NCI-H82 treated with DMSO at 0.1 percent for 48 hours (cell line): ENCODE data around the gene NF1.
"Not testable (repeated sequence)": the region's sequence is repeated elsewhere in the genome, so short reads cannot be mapped to it uniquely, and the experiment has no call there.

Source experiments
- DNase-seq: peaks from one replicate; lab custom pipeline; 2025; ENCODE audit not compliant: unreplicated experiment; lab: John Stamatoyannopoulos, UW

The NF1 gene

GRCh38 chr17:31251105-31251969 is 156.6 kb downstream of the NF1 start:
- DNase-seq = no peak

GRCh38 chr17:31251970-31252328 is 157.2 kb downstream of the NF1 start:
- no peak for DNase-seq

DNA sequence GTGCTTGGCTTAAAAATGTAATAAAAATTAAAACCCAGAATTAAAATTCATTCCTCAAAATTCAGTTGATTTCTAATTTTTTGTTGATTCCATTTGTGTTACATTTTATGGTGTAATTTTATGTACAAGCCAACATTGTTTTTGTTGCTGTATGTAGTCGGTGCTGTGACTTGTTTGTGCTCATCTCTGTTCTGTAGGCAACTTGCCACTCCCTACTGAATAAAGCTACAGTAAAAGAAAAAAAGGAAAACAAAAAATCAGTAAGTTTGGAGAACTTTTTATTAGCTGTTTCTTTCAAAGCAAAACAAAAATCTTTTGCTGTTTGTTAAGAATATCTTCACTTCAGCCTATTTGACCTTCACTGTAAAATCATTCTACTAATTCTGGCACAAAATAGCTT is 158.0 kb downstream of the NF1 start:
- no peak for DNase-seq

DNA sequence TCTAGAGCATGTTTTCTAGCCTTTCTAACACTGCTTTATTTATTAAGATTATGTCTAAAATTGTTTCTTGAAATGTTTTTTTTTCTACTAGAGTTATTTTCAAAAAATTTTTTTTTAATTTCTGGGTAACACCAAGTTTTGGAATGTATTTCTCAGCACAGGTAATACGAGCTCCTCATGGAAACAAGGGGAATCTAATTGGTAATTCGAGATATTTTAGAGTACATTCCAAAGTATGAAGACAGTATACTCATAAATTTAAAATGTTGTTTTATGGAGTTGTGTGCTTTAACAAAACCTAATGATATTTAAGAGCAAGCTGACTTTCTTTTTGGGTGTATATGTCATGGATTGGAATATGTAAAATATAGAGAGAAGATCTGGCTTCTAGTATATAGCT is 159.9 kb downstream of the NF1 start:
- no peak for DNase-seq

GRCh38 chr17:31256936-31257335 is 162.2 kb downstream of the NF1 start:
- DNase-seq = no peak

- DNase-seq = no peak
Observed at GRCh38 chr17:31260151-31260550, 165.4 kb downstream of the NF1 start.

DNA sequence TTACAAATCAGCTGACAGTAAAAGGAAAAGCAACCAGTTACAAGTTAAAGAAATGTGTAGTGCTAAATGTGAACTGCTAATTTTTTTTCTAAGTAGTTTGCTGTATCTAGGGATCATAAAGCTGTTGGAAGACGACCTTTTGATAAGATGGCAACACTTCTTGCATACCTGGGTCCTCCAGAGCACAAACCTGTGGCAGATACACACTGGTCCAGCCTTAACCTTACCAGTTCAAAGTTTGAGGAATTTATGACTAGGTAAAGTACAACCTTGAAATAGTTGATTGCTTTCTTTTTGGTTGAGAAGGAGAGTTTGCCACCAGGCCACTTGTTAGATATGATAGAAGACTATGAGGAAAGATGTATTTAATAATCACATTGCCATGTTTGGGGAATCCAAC is 166.8 kb downstream of the NF1 start:
- DNase-seq = no peak

DNA sequence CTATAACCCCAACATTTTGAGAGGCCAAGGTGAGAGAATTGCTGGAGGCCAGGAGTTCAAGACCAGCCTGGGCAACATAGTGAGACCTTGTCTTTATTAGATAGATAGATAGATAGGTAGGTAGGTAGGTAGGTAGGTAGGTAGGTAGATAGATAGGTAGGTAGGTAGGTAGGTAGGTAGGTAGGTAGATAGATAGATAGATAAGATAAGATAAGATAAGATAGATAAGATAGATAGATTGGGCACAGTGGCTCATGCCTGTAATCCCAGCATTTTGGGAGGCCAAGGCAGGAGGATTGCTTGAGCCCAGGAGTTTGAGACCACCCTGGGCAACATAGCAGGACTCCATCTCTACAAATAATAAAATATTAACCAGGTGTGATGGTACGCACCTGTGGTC is 168.1 kb downstream of the NF1 start:
- not testable (repeated sequence) for DNase-seq

- no peak for DNase-seq
Observed at GRCh38 chr17:31266042-31266441, 171.3 kb downstream of the NF1 start.

- DNase-seq = no peak
Observed at GRCh38 chr17:31269036-31269577, 174.3 kb downstream of the NF1 start.

DNA sequence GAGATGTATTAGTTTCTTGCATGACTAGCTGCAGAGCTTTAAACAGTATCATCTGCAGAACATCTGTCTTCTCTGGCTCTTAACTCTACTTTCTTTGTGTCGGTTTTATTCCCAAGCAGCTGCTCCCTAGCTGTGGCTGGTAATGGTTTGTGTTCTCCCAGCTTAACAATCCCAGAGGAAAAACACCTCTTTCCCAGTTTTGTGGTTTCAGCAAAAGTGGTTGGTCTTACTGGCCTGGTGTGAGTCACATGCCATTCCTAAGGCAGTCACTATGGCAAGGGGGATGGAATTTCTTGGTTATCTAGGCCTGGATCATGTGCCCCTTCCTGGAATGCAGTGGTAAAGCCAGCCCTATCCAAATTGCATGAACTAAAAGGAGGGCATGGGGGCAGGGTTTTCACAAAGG is 174.8 kb downstream of the NF1 start:
- DNase-seq = no peak

DNA sequence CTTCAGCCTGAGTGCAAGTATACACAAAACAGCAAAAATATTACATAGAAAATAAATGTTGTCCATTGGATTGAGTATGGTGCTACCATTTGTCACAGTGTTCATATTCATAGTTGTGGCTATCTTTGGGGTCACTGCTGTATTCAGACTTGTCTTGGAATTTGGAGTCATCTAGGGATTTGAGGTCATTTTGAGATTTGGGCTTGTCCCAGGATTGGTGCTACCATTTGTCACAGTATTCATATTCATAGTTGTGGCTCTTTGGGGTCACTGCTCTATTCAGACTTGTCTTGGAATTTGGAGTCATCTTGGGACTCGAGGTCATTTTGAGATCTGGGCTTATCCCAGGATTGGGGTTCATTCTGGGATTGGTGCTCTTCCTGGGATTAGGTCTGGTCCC is 177.5 kb downstream of the NF1 start:
- DNase-seq = no peak

DNA sequence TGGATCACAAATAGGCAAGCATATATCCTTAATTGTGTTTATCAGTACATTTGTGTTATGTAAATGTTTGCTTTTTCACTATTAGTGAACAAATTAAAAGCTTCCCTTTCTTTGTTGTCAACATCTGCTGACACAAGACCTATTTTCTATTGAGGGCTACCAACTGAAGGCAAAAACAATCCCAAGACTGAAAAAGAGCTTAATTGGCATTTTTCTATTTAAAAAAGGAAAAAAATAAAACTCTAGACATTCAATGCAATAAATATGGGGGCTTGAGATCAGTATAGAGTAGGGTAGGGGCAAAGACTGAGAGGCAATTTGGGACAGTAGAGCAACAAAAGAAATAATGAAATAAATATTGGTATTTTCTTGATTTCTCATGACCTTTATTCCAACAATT is 178.0 kb downstream of the NF1 start:
- DNase-seq = no peak

DNA sequence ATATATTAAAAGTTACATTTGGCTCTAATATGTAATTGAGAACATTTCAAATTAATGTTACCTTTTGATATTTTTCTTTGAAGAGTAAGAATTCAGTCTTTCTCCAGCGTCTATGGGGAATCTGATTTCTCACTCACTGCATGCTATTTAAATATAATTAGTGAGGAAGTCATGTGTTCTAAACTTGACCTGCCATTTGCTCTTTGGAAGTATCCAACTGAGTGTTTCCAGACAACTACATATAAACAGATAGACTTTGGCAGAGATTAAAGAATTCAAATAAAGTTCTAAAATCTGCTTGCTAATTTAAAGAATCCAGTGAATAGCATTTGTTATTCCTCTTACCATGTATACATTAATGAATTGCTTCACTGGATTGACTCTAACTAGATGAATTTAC is 178.7 kb downstream of the NF1 start:
- no peak for DNase-seq

DNA sequence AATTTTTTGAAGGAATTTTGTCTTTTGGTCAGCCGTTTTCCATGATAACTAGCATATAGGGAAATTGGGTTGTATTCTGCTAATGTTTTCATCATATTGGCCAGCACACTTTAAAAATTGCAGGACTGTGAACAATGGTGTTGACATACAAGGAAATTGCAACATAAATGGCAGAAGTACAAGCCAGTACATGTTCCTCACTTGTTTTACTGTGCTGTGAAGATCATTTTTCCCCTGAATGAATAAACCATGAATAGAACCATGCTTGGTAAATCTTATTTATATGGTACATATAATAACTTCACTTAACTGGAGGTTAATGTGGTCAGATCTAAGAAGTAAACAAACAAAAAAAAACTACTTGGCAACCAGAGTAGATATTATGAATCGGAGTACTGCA is 179.5 kb downstream of the NF1 start:
- DNase-seq = no peak

DNA sequence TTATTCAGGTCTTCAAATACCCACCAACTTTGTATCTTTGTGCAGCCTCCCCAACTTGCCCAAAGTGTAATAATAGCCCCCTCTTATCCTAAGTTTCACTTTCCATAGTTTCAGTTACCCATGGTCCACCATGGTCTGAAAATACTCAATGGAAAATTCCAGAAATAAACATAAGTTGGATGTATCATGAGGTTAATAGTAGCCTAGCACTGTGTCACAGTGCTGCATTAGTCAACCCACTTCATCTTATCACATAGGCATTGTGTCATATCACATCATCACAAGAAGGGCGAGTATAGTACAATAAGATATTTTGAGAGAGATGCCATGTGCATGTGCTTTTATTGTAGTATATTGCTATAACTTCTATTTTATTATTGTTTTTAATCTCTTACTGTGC is 180.3 kb downstream of the NF1 start:
- DNase-seq = no peak

GRCh38 chr17:31279401-31279800 is 184.6 kb downstream of the NF1 start:
- DNase-seq = no peak

- no peak for DNase-seq
Observed at GRCh38 chr17:31281061-31281460, 186.3 kb downstream of the NF1 start.

DNA sequence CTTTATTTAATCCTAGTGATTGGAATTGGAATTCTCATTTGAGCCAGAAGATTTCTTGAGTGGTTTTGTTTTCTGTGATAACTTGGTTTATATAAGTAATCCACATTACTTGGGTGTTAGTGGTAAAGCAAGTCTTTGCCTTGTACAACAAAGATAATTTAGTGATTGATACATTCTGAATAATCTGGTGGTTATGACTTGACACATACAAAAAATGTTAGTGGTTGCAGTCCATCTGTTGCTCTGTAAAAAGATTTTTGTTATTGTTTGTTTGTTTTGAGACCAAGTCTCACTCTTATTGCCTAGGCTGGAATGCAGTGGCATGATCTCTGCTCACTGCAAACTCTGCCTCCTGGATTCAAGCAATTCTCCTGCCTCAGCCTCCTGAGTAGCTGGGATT is 189.1 kb downstream of the NF1 start:
- DNase-seq = no peak

- DNase-seq = no peak
Observed at GRCh38 chr17:31286587-31286986, 191.8 kb downstream of the NF1 start.

DNA sequence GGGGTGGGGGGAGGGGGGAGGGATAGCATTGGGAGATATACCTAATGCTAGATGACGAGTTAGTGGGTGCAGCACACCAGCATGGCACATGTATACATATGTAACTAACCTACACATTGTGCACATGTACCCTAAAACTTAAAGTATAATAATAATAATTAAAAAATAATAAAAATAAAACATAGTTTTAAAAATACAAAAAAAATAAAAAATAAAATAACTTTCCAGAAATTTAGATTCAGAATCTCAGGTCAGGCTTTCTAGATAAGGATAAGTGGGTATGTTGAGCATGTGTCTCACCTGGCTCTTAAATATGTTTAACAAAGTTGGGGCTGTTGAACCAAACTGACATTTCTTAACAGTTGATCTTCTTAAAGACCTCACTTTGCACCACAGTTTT is 193.2 kb downstream of the NF1 start:
- DNase-seq = not testable (repeated sequence)

- no peak for DNase-seq
Observed at GRCh38 chr17:31289790-31290189, 195.0 kb downstream of the NF1 start.

- DNase-seq = no peak
Observed at GRCh38 chr17:31291820-31292219, 197.0 kb downstream of the NF1 start.
